ENCODE measurements around the gene CPT1B. TPM values are rescaled to one million over a fixed set of nuclear protein-coding genes. Genes with fewer than 3 reads are reported as not detected.
A peak's percentile ranks its signal among the peaks of the same experiment; 100 is the strongest.

Gene CPT1B
- total and polyA plus RNA-seq, 2 donors (not counting 1 experiment from before 2014, with no cell fraction given) = 55.0 to 109 TPM

DNA sequence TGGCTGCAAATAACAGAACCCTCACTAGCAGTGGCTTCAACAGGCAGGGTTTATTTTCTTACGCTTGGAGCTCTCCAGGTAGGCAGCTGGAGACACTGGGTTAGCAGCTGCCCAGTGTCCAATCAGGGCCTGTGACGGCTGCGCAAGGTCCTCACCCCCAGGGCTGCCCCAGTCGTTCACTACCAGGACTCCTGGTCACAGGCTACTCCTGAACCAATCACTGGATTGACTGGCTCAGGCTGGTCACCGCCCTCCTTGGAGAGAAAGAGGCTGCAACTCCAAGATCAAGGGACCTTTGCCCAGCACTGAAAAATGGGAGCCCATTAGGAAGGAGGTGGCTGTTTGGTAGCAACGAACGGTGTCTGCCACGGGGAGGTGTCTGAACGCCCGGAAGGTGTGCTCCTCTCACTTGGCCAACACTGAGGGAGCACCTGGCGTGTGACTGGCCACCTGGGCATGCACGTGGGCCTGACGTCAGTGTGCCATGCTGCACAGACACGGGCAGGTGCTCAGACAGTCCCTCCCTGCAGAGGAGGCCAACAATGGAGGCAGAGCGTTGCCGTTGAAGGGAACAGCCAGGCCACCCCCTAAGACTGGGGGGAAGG is 44.6 kb upstream of the CPT1B start:
- H3K4me3 Mint-ChIP-seq = peak overlapping the region; percentile 95
- Histone ChIP-seq H3K27ac (ENCODE audit: low read length in 2 of 2) (peak overlapping the region; percentile 91 to 95), H3K4me1 (ENCODE audit: control insufficient read depth in 2 of 2, insufficient read depth in 2 of 2, low read length in 2 of 2) (peaks cover 29 to 48% of the 10 kb centered on the region in 2 donors)

More for the DNA sequence above, 44.6 kb upstream of the CPT1B start:
- peak overlapping the region; percentile 97 for H3K27ac Mint-ChIP-seq
- no peak for TF ChIP-seq EZH2 (IDR thresholded peaks at IDR 0.05; ENCODE audit: borderline replicate concordance, insufficient read depth, low read depth, low read length, poor library complexity, severe bottlenecking)
- TF ChIP-seq, protein P1, sequence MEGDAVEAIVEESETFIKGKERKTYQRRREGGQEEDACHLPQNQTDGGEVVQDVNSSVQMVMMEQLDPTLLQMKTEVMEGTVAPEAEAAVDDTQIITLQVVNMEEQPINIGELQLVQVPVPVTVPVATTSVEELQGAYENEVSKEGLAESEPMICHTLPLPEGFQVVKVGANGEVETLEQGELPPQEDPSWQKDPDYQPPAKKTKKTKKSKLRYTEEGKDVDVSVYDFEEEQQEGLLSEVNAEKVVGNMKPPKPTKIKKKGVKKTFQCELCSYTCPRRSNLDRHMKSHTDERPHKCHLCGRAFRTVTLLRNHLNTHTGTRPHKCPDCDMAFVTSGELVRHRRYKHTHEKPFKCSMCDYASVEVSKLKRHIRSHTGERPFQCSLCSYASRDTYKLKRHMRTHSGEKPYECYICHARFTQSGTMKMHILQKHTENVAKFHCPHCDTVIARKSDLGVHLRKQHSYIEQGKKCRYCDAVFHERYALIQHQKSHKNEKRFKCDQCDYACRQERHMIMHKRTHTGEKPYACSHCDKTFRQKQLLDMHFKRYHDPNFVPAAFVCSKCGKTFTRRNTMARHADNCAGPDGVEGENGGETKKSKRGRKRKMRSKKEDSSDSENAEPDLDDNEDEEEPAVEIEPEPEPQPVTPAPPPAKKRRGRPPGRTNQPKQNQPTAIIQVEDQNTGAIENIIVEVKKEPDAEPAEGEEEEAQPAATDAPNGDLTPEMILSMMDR (IDR thresholded peaks at IDR 0.05) = no peak
- H3K27me3 ChIP-seq (replicated peaks in 1 of 4; ENCODE audit: control extremely low read depth in 1 of 4, control insufficient read depth in 3 of 4, insufficient read depth in 4 of 4, low read length in 3 of 4) = no peaks in the 10 kb centered on the region
- peak overlapping the region; percentile 89 for H3K4me2 ChIP-seq (replicated peaks; ENCODE audit: low read depth, low read length, poor library complexity, severe bottlenecking)
- no peaks in the 10 kb centered on the region for H3K79me2 ChIP-seq (ENCODE audit: control insufficient read depth, insufficient read depth, low read length)
- CTCF ChIA-PET = interaction anchor here (0.5 to 2.8 kb wide), 5 partner anchors 60 to 234 kb away, joined by 4 to 48 read pairs (median 11); partner anchors contain the start of genes SCO2 and SYCE3
- ATAC-seq (ENCODE audit: low read depth) (no peak), DNase-seq (no peak)
- peak overlapping the region in 2 of 5 experiments; percentile 59 to 79 for H3K4me3 ChIP-seq (ENCODE audit: control extremely low read depth in 1 of 5, extremely low read depth in 1 of 5, insufficient read depth in 1 of 5, low read depth in 2 of 5, low read length in 4 of 5)
- peaks cover 37% of the 10 kb centered on the region for H3K4me1 Mint-ChIP-seq
- POLR2A ChIA-PET = interaction anchor here (2.2 kb wide), 1 partner anchor 91 kb away, joined by 18 read pairs; no protein-coding TSS in a partner anchor
- intact Hi-C loops (cut with micrococcal nuclease) = loop anchor here (5.0 kb wide), 1 partner anchor 226 kb away; no protein-coding TSS in a partner anchor
- H2AFZ ChIP-seq (ENCODE audit: insufficient read depth, low read depth, low read length, poor library complexity, severe bottlenecking) = peak overlapping the region; percentile 53
- H3K27me3 Mint-ChIP-seq = no peaks in the 10 kb centered on the region
- H3K9ac ChIP-seq (ENCODE audit: low read length) = no peak overlapping the region
- H3K36me3 ChIP-seq (replicated peaks in 1 of 2; ENCODE audit: control extremely low read depth in 1 of 2, control insufficient read depth in 1 of 2, extremely low read depth in 1 of 2, insufficient read depth in 2 of 2, low read length in 1 of 2) = no peaks in the 10 kb centered on the region
- H4K20me1 ChIP-seq (ENCODE audit: control insufficient read depth, insufficient read depth, low read length, poor library complexity, severe bottlenecking) = no peaks in the 10 kb centered on the region
- H3K9me3 Mint-ChIP-seq (ENCODE audit: insufficient read depth) = no peaks in the 10 kb centered on the region
- H3K9me3 ChIP-seq (ENCODE audit: control extremely low read depth in 1 of 3, control insufficient read depth in 2 of 3, insufficient read depth in 1 of 3, low read length in 2 of 3) = no peaks in the 10 kb centered on the region
- 89% methylated on average over 16 of the region's 16 CpGs for WGBS (ENCODE audit: insufficient coverage)
